GM18502 (cell line): ENCODE measurements around the gene FKBP5.
"Not testable (repeated sequence)": the region's sequence is repeated elsewhere in the genome, so short reads cannot be mapped to it uniquely, and the experiment has no call there.

ENCODE experiments used
- ATAC-seq: cut with Tn5 transposase; IDR thresholded peaks from one replicate; pipeline ENCODE4 v1.9.1; 2021; ENCODE audit warnings: mild to moderate bottlenecking; ENCODE audit not compliant: unreplicated experiment, poor library complexity

FKBP5 gene

GRCh38 chr6:35724471-35724870 is 35.8 kb upstream of the FKBP5 start:
- ATAC-seq = no peak

GRCh38 chr6:35724059-35724458 is 35.3 kb upstream of the FKBP5 start:
- ATAC-seq = no peak

GRCh38 chr6:35723587-35723986 is 34.9 kb upstream of the FKBP5 start:
- ATAC-seq = no peak

- ATAC-seq = no peak
Measured at GRCh38 chr6:35722121-35722761, 33.5 kb upstream of the FKBP5 start.

- peak; percentile 61 for ATAC-seq
Measured at GRCh38 chr6:35719830-35720733, 31.4 kb upstream of the FKBP5 start.

- peak; percentile 22 for ATAC-seq
Measured at GRCh38 chr6:35719404-35719829, 30.7 kb upstream of the FKBP5 start.

- ATAC-seq = no peak
Measured at GRCh38 chr6:35718911-35719381, 30.2 kb upstream of the FKBP5 start.

GRCh38 chr6:35718375-35718736 is 29.6 kb upstream of the FKBP5 start:
- ATAC-seq = no peak

- ATAC-seq = no peak
Measured at GRCh38 chr6:35717449-35718374, 29.0 kb upstream of the FKBP5 start.

- ATAC-seq = no peak
Measured at GRCh38 chr6:35716798-35717197, 28.1 kb upstream of the FKBP5 start.

- no peak for ATAC-seq
Measured at GRCh38 chr6:35713006-35713767, 24.5 kb upstream of the FKBP5 start.

- no peak for ATAC-seq
Measured at GRCh38 chr6:35711731-35712130, 23.0 kb upstream of the FKBP5 start.

- ATAC-seq = no peak
Measured at GRCh38 chr6:35710241-35710847, 21.6 kb upstream of the FKBP5 start.

- ATAC-seq = no peak
Measured at GRCh38 chr6:35708585-35708984, 19.9 kb upstream of the FKBP5 start.

GRCh38 chr6:35707714-35708407 is 19.1 kb upstream of the FKBP5 start:
- ATAC-seq = no peak

GRCh38 chr6:35706468-35706867 is 17.8 kb upstream of the FKBP5 start:
- no peak for ATAC-seq

- no peak for ATAC-seq
Measured at GRCh38 chr6:35703554-35703953, 14.8 kb upstream of the FKBP5 start.

- no peak for ATAC-seq
Measured at GRCh38 chr6:35698858-35699257, 10.1 kb upstream of the FKBP5 start.

GRCh38 chr6:35698430-35698829 is 9.7 kb upstream of the FKBP5 start:
- not testable (repeated sequence) for ATAC-seq
